Esophagus (tissue), 2 donors: ENCODE data around the gene LCN15. TPM values are rescaled to one million over a fixed set of nuclear protein-coding genes. Genes with fewer than 3 reads are reported as not detected.
"Not testable (repeated sequence)": the region's sequence is repeated elsewhere in the genome, so short reads cannot be mapped to it uniquely, and the experiment has no call there.

Source experiments
- H3K27ac ChIP-seq, 2 donors: one replicate each; pipeline ENCODE4 v1.5.1; 2013; ENCODE audit warnings: low read depth in 2 of 2, mild to moderate bottlenecking in 2 of 2, inconsistent platforms in 1 of 2, low read length in 1 of 2, moderate library complexity in 1 of 2
- H3K27me3 ChIP-seq, 2 donors: one replicate each; pipeline ENCODE4 v1.6.1; 2013; ENCODE audit warnings: low read length in 2 of 2, control low read depth in 1 of 2, mild to moderate bottlenecking in 1 of 2; ENCODE audit not compliant: insufficient read depth in 2 of 2, control insufficient read depth in 1 of 2
- H3K36me3 ChIP-seq, 2 donors: one replicate each; pipeline ENCODE4 v1.6.1; 2013; ENCODE audit warnings: low read length in 1 of 2; ENCODE audit not compliant: control insufficient read depth in 2 of 2, insufficient read depth in 2 of 2
- H3K4me1 ChIP-seq, 2 donors: one replicate each; pipeline ENCODE4 v1.6.1; 2013; ENCODE audit warnings: low read length in 1 of 2; ENCODE audit not compliant: control insufficient read depth in 2 of 2, insufficient read depth in 2 of 2
- H3K4me3 ChIP-seq, 2 donors: one replicate each; pipeline ENCODE4 v1.5.1; 2013; ENCODE audit warnings: low read length in 2 of 2, mild to moderate bottlenecking in 2 of 2, low read depth in 1 of 2, moderate library complexity in 1 of 2
- H3K9me3 ChIP-seq, 2 donors: one replicate each; pipeline ENCODE4 v1.6.1; 2013; ENCODE audit warnings: mild to moderate bottlenecking in 2 of 2, low read depth in 1 of 2, low read length in 1 of 2, moderate library complexity in 1 of 2; ENCODE audit not compliant: control insufficient read depth in 2 of 2, insufficient read depth in 1 of 2
- WGBS, 2 donors: extraction: QIAGEN DNeasy Blood & Tissue Kit; methylation state at CpG; one replicate each; pipeline ENCODE4 v1.1.7; 2013; 5-methylcytosine and 5-hydroxymethylcytosine counted together
- polyA plus RNA-seq, 2 donors: library from polyadenylated mRNA; stranded (reverse); fragments of 200-250 nt; gene quantifications; one replicate each; pipeline ENCODE4 v1.2.3, GENCODE V29; 2013
- donor health status: healthy with polysubstance abuse.
- donor health status: Bipolar disorder and iron deficiency.

The LCN15 gene
- polyA plus RNA-seq, 2 donors: not detected

DNA sequence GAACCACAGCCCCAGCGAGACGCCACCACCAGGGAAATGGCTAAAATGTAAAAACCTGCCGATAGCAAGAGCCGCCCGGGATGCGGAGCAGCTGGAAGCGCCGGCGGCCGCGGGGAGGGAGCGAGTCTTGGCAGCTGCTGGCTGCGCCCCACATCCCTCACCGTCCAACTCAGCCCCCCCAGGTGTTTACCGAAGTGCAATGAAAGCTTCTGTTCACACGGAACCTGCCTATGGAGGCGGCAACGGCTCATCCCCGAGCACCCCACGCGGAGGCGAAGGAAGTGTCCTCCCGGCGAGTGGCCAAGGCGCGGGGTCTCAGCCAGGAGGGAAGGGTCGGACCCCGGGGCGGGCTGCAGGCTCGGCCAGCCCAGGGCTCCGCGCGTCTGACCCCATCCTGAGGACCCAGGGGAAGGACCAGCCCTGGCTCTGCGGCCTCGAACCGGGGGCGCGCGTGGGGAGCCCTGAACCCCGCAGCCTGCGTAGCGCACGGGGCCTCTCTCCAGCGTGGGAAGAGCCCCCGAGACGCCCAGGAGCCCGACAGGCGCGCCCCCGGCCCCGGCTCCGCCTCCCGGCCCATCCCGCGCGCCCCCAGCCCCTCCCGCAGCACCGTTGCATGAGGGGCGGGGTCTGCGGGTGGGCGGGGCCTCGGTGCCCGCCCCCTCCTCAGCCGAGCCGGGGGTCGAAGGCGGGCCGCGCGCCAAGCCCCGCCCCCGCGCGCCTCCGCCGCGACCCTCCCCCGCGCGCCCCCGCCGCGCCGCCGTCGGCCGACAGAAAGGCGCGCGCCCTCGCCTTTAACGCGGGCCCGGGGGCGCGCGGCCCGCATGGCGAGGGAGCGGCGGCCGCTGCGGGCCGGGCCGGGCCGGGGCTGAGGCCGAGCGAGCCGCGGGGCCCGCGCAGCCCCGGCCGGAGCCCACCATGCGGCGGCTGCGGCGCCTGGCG, 52.3 kb downstream of the LCN15 start, which contains the start of gene DIPK1B:
DIPK1B (plus strand) TSS at position 822 of the 939 bp plus-strand sequence; CDS start at position 916, 94 bp downstream.
- H3K27ac ChIP-seq: peak within 1 kb of the TSS in 1 of 2 donors; percentile 49
- H3K27me3 ChIP-seq: peaks cover 0 to 7% of the 10 kb centered on the region in 2 donors
- no peaks in the 10 kb centered on the region for H3K36me3 ChIP-seq
- peaks cover 0 to 3% of the 10 kb centered on the region in 2 donors for H3K4me1 ChIP-seq
- peak within 1 kb of the TSS; percentile 23 to 40 for H3K4me3 ChIP-seq
- no peaks in the 10 kb centered on the region for H3K9me3 ChIP-seq
- WGBS, 2 donors: 2% methylated on average over 75 to 119 of the region's 119 CpGs

DNA sequence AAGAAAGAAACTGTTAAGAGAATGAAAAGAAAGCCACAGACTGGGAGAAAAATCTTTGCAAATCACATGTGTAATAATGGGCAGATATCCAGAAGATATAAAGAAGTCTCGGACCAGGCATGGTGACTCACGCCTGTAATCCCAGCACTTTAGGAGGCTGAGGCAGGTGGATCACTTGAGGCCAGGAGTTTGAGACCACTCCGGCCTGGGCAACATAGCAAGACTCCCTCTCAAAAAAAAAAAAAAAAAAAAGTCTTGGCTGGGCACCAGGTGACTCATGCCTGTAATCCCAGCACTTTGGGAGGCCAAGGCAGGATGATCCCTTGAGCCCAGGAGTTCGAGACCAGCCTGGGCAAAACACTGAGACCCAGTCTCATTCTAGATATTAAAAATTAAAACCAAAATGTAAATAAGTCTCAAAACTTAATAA, 53.1 kb downstream of the LCN15 start:
- H3K36me3 ChIP-seq, H3K27ac ChIP-seq, H3K9me3 ChIP-seq, H3K27me3 ChIP-seq, H3K4me3 ChIP-seq, H3K4me1 ChIP-seq: not testable (repeated sequence)
- WGBS, 2 donors: 25 to 32% methylated on average over 4 of the region's 4 CpGs

DNA sequence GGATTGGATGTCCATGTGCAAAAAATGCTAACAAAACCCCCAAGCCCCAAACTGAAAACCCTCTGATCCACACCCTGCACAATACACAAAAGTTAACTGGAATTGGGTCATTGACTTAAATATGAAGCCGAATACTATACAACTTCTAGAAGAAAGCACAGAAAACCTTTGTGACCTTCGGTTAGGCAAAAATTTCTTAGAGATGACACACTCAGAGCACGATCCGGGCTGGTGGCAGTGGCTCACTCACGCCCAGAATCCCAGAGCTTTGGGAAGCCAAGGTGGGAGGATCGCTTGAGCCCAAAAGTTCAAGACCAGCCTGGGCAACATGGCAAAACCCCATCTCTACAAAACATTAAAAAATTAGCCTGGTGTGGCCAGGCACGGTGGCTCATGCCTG, 53.8 kb downstream of the LCN15 start:
- H3K27me3 ChIP-seq: peaks cover 0 to 7% of the 10 kb centered on the region in 2 donors
- no peaks in the 10 kb centered on the region for H3K36me3 ChIP-seq
- H3K4me3 ChIP-seq: no peak overlapping the region
- H3K4me1 ChIP-seq: peaks cover 0 to 3% of the 10 kb centered on the region in 2 donors
- WGBS, 2 donors: 83 to 87% methylated on average over 7 of the region's 7 CpGs
- H3K27ac ChIP-seq: no peak overlapping the region
- no peaks in the 10 kb centered on the region for H3K9me3 ChIP-seq

Other genes starting within 250 kb of the LCN15 start
- gene NOTCH1, start 218.5 kb downstream of the LCN15 start, polyA plus RNA-seq: 10 to 100 TPM in 1 of 2 donors, 1 to 10 TPM in 1; 9.6 to 19.8 TPM
- 10 to 100 TPM; 34.5 to 43.2 TPM for gene EGFL7, start 101.6 kb downstream of the LCN15 start, polyA plus RNA-seq
- gene AGPAT2, start 77.1 kb downstream of the LCN15 start, polyA plus RNA-seq: 100 to 1,000 TPM in 1 of 2 donors, 10 to 100 TPM in 1; 90.7 to 100 TPM
- 1 to 10 TPM; 1.6 to 2.5 TPM for gene DIPK1B, start 51.9 kb downstream of the LCN15 start, polyA plus RNA-seq
- 10 to 100 TPM in 1 of 2 donors, 1 to 10 TPM in 1; 5.3 to 14.9 TPM for gene LCN10, start 21.6 kb downstream of the LCN15 start, polyA plus RNA-seq
- gene LCN6, start 16.0 kb downstream of the LCN15 start, polyA plus RNA-seq: 10 to 100 TPM in 1 of 2 donors, 1 to 10 TPM in 1; 9.0 to 14.4 TPM
- gene LCN8, start 6.3 kb downstream of the LCN15 start, polyA plus RNA-seq: not detected
- gene TMEM141, start 26.8 kb upstream of the LCN15 start, polyA plus RNA-seq: 100 to 1,000 TPM in 1 of 2 donors, 10 to 100 TPM in 1; 85.2 to 155 TPM
- 1 to 10 TPM in 1 of 2 donors, under 1 TPM in 1; 0.32 to 1.1 TPM for gene CCDC183, start 31.8 kb upstream of the LCN15 start, polyA plus RNA-seq
- gene RABL6, start 43.4 kb upstream of the LCN15 start, polyA plus RNA-seq: 10 to 100 TPM; 46.5 to 61.7 TPM
- 1 to 10 TPM; 1.9 to 3.7 TPM for gene AJM1, start 78.0 kb upstream of the LCN15 start, polyA plus RNA-seq
- 100 to 1,000 TPM in 1 of 2 donors, 10 to 100 TPM in 1; 83.1 to 101 TPM for gene PHPT1, start 84.9 kb upstream of the LCN15 start, polyA plus RNA-seq
- gene MAMDC4, start 87.8 kb upstream of the LCN15 start, polyA plus RNA-seq: 10 to 100 TPM in 1 of 2 donors, 1 to 10 TPM in 1; 3.9 to 11.5 TPM
- 100 to 1,000 TPM; 445 to 637 TPM for gene EDF1, start 101.8 kb upstream of the LCN15 start, polyA plus RNA-seq
- gene TRAF2, start 122.0 kb upstream of the LCN15 start, polyA plus RNA-seq: 10 to 100 TPM; 11.0 to 16.6 TPM
- gene FBXW5, start 180.2 kb upstream of the LCN15 start, polyA plus RNA-seq: 10 to 100 TPM; 91.4 to 97.3 TPM
- 1 to 10 TPM; 1.2 to 1.8 TPM for gene C8G, start 180.7 kb upstream of the LCN15 start, polyA plus RNA-seq
- under 1 TPM; 0.24 to 0.77 TPM for gene LCN12, start 187.8 kb upstream of the LCN15 start, polyA plus RNA-seq
- 10 to 100 TPM; 18.4 to 42.3 TPM for gene PTGDS, start 213.0 kb upstream of the LCN15 start, polyA plus RNA-seq
- gene LCNL1, start 218.5 kb upstream of the LCN15 start, polyA plus RNA-seq: under 1 TPM; 0.20 to 0.55 TPM
- 100 to 1,000 TPM in 1 of 2 donors, 10 to 100 TPM in 1; 49.7 to 119 TPM for gene PAXX, start 227.9 kb upstream of the LCN15 start, polyA plus RNA-seq
- 100 to 1,000 TPM; 351 to 474 TPM for gene CLIC3, start 232.1 kb upstream of the LCN15 start, polyA plus RNA-seq